ENCODE results near the gene SERINC3. TPM values are rescaled to one million over a fixed set of nuclear protein-coding genes. Genes with fewer than 3 reads are reported as not detected.

Gene SERINC3
- total RNA-seq, 2 donors from 2014 or later: 58.2 to 59.8 TPM

DNA sequence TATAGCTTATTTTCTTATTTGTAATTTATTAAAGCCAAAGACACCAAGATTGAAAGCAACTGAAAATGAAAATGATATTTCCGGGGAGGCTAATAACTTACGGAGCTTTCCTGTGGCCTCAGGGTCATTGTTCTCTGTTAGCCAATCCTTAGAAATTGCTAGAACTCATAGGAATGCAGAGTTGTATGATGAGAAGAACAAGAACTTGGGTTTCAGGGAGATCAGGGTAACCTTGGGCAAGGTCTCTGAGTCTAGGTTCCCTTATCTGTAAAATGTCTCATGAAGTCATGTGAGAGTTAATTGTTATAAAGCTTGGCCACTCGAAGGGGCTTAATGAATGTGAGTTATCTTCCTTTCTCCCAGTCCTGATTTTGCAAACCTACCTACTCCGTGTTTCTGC, 20.1 kb upstream of the SERINC3 start:
- Mint-ChIP-seq H3K9me3 (no peaks in the 10 kb centered on the region), H3K36me3 (no peaks in the 10 kb centered on the region), H3K27ac (no peak overlapping the region)
- DNase-seq (ENCODE audit: low spot score in 2 of 2): no peak
- ATAC-seq: no peak

DNA sequence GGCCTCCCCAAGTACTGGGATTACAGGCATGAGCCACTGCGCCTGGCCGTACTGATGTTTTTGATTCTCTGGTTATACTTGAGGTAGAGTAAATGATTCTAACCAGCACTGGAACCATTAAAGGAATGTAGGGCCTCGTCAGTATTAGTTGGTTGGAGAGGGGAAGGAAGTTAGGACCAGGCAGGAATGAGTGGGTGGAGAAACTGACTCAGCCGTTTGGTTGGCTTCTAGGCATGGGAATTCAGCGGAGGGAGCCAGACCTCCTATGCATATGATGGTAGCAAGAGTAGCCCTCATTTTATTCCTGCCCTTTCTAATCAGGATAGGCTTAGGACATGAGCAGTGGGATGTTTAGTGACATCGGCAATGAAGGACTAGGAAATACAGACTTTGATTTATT, 19.0 kb upstream of the SERINC3 start:
- DNase-seq (ENCODE audit: low spot score in 2 of 2) (no peak), ATAC-seq (no peak)
- no peaks in the 10 kb centered on the region for H3K36me3 Mint-ChIP-seq
- no peak overlapping the region for H3K27ac Mint-ChIP-seq
- no peaks in the 10 kb centered on the region for H3K9me3 Mint-ChIP-seq

DNA sequence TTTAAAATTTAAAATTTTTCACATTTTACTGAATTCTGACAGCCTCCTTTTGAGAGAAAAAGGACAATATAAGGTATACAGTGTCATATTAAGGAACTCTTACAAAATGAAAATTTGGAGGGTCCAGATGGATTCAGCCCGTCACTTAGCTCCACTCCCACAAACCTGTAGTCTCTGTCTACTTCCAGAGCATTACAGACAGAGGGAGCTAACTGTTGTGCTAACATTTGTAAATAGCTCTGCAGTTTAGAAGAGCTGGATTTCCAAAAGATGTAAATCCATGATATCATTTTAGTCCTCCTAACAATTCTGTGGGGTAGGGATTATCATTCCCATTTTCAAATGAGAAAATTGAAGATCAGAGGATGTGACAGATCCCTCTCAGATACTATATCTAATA, 16.1 kb upstream of the SERINC3 start:
- Mint-ChIP-seq H3K9me3 (no peaks in the 10 kb centered on the region), H3K27ac (no peak overlapping the region), H3K36me3 (no peaks in the 10 kb centered on the region)
- ATAC-seq (no peak), DNase-seq (ENCODE audit: low spot score in 2 of 2) (no peak)

DNA sequence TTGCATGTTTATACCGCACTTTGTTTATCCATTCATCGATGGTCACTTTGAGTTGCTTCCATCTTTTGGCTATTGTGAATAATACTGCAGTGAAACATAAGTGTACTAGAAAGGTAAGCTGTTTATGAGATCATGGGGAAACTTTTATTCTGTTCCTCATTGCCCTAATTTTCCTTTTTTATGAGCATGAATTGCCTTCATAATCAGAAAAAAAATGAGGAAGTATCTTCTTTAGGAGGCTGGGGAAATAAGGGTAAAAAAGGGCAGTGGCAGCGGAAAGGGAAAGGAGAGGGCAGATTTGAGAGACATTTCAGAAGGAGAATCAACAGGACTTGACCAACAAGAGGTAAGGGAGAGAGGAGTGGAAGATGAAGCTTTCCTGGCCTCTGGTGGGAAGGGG, 14.3 kb upstream of the SERINC3 start:
- no peak for DNase-seq (ENCODE audit: low spot score in 2 of 2)
- Mint-ChIP-seq H3K27ac (no peak overlapping the region), H3K36me3 (no peaks in the 10 kb centered on the region), H3K9me3 (no peaks in the 10 kb centered on the region)
- no peak for ATAC-seq

DNA sequence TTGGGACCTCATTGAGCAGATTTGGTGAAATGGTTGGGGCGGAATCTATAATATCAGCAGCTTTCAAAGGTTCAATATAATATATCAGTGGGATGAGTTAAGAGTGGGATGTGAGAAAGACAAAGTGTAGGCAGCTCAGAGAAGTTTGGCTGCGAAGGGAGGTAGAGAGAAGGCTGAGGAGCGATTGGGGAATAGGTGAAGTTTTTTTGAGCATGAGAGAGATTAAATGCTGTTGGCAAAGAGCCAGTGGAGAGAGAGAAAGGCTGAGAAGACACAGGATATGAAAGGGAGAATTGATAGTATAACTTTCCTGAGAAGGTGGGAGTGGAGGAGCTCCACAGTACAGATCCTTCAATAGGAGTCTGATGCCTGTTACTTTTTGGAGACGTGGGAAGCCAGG, 12.1 kb upstream of the SERINC3 start:
- Mint-ChIP-seq H3K9me3 (no peaks in the 10 kb centered on the region), H3K27ac (no peak overlapping the region), H3K36me3 (no peaks in the 10 kb centered on the region)
- DNase-seq (ENCODE audit: low spot score in 2 of 2) (no peak), ATAC-seq (no peak)

DNA sequence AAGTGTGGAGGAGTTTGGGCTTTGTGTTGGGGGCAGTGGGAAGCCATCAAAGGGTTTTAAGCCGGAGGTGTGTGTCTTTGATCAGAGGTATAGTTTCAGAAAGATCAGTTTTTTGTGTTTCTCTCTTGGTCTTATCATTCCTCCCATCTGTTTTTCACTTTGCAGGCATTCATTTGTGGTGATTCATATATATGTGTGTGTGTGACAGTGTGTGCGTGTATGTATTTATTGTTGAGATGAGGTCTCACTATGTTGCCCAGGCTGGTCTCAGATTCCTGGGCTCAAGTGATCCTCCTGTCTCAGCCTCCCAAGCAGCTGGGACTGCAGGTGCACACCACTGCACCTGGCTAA, 11.1 kb upstream of the SERINC3 start:
- ATAC-seq (peak; percentile 30 to 79), DNase-seq (ENCODE audit: low spot score in 2 of 2) (no peak)
- no peaks in the 10 kb centered on the region for H3K36me3 Mint-ChIP-seq
- H3K9me3 Mint-ChIP-seq: no peaks in the 10 kb centered on the region
- H3K27ac Mint-ChIP-seq: no peak overlapping the region

DNA sequence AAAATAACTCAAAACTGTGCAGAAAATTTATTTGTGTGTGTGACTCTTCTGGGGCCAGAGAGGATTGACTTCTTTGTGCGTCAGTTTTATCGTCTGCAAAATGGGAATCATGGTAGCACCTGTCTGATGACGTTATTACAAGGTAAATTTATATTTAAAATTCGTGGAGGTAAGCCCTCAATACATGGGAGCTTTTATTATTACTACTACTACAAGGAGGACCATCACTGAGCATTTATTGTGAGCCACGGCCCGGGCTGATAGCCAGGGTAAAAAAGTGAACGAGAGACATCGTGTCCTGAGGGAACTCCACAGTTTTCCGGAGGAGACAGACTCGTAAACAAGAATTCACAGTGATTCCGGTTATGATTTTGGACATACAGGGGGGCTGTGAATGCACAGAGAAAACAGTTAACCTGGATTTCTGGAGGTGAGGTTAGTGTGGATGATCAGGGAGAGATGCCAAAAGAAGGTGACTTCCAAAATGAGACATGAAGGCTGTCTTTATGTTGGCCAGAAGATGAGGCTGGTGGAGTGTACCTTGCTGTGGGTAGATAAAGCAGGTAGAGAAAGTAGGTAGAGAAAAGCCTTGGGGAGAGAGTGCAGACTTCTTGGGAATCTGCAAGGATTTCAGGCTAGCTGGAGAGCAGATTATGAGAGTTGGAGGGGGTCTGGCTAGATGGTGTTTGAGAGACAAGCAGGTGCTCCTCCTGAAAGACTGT, 10.6 kb upstream of the SERINC3 start:
- no peak for DNase-seq (ENCODE audit: low spot score in 2 of 2)
- ATAC-seq: peak; percentile 2 to 12
- Mint-ChIP-seq H3K36me3 (no peaks in the 10 kb centered on the region), H3K27ac (no peak overlapping the region), H3K9me3 (no peaks in the 10 kb centered on the region)

DNA sequence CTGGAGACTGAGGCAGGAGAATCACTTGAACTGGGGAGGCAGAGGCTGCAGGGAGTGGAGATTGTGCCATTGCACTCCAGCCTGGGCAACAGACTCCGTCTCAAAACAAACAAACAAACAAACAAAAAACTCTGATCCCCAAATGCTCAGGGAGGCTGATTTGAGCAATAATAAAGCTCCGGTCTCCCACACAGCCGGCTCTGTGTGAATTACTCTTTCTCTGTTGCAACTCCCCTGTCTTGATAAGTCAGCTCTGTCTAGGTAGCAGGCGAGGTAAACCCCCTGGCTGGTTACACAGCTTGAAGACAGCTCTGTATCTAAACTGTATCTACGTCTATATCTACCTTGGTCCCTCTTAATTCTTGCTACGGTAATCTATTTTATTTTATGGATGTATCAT, 6.4 kb upstream of the SERINC3 start:
- no peak for ATAC-seq

DNA sequence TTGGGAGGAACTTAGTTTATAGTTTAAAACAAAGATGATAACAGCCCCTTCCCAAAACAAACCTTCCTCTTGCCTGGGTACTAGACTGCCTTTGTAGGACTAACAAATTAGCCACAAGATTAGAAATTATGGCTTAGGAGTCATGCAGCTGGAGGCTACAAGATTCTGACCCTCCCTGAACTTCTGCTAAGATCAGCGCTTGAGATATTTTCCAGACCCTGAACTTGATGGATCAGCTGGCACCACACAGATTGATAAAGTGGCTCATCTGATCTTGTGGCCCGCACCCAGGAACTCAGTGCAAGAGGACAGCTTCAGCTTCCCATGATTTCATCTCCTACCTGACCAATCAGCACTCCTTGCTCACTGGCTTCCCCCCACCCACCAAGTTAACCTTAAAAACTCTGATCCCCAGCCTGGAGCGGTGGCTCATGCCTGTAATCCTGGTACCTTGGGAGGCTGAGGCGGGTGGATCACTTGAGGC, 5.9 kb upstream of the SERINC3 start:
- no peak overlapping the region for H3K27ac Mint-ChIP-seq
- DNase-seq (ENCODE audit: low spot score in 2 of 2) (no peak), ATAC-seq (no peak)
- H3K9me3 Mint-ChIP-seq: no peaks in the 10 kb centered on the region
- no peaks in the 10 kb centered on the region for H3K36me3 Mint-ChIP-seq

More for the DNA sequence above, 6.4 kb upstream of the SERINC3 start:
- Mint-ChIP-seq H3K36me3 (no peaks in the 10 kb centered on the region), H3K9me3 (no peaks in the 10 kb centered on the region), H3K27ac (no peak overlapping the region)
- no peak for DNase-seq (ENCODE audit: low spot score in 2 of 2)

DNA sequence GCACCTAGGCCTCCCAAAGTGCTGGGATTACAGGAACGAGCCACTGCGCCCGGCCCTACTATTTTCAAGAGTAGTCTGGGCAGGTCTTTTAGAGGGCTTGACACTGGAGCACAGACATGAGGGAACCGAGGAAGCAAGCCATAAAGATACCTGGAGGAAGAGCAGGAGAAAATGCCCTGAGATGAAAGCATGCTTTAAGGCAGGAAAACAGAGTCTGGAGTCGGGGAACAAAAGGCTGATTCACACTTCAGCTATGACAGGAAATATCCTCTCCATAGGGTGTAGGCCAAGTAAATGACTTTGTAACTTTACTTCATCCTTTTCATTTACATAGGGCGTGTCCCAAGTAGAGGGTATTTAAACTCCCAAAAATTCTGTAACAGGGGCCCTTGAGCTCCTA, 4.3 kb upstream of the SERINC3 start:
- Mint-ChIP-seq H3K36me3 (no peaks in the 10 kb centered on the region), H3K9me3 (no peaks in the 10 kb centered on the region), H3K27ac (peak overlapping the region in 1 of 2 donors; percentile 29)
- DNase-seq (ENCODE audit: low spot score in 2 of 2) (no peak), ATAC-seq (no peak)

DNA sequence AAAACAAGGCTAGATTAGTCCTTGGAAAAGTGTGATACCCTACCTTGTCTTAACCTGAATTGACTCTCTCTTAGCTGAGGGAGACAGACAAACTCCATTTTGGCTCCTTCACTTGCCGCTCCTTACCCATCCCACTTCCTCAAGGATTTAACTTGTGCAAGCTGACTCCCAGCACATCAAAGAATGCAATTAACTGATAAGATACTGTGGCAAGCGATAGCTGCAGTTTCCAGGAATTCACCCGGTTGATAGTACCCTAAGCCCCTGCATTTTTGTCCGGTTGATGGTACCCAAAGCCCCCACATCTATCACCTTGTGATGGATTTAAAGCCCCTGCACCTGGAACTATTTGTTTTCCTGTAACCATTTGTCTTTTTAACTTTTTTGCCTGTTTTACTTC, 1.9 kb upstream of the SERINC3 start:
- peak overlapping the region in 1 of 2 donors; percentile 92 for H3K27ac Mint-ChIP-seq
- DNase-seq (ENCODE audit: low spot score in 2 of 2) (no peak), ATAC-seq (no peak)
- no peaks in the 10 kb centered on the region for H3K9me3 Mint-ChIP-seq
- H3K36me3 Mint-ChIP-seq: no peaks in the 10 kb centered on the region

DNA sequence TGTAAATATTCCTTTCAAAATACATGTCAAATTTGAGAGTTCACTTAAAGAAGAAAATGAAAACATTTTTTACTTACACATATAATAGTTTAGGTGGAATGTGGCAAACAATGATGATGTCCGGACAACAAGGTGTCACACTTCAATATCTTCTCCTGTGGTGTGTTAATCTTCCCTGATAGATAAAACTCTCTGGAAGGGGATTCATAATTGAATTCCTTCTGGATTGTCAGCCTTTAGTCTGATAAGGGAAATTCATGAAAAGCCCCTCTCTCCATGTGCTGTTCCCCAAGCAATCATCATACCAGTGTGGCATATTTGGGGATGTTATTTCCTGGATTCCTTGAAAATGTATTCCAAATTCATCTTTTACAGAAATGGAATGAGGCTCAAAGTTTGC, 971 bp upstream of the SERINC3 start:
- H3K9me3 Mint-ChIP-seq: no peaks in the 10 kb centered on the region
- peak overlapping the region; percentile 92 to 94 for H3K27ac Mint-ChIP-seq

DNA sequence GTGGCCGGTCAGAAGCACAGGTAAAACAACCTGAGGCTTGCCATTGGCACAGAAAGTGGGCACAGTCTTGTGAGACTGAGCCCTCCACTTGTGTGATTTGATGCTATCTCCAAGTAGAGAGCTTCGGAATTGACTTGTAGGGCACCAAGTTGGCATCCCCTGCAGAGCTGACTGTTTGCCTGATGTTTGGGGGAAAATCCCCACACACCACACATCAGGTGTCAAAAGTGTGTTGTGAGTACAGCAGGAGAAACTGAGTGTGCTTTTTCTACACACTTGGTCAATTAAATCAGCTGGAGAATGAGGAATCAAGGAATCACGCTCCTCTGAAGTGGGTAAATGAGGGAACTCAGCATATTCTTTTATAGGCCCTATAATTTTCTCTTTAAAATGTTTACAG, 989 bp downstream of the SERINC3 start:
- peak overlapping the region in 1 of 2 donors; percentile 92 for H3K27ac Mint-ChIP-seq
- no peak for DNase-seq (ENCODE audit: low spot score in 2 of 2)
- ATAC-seq: no peak
- no peaks in the 10 kb centered on the region for H3K36me3 Mint-ChIP-seq
- no peaks in the 10 kb centered on the region for H3K9me3 Mint-ChIP-seq

More for the DNA sequence above, 971 bp upstream of the SERINC3 start:
- ATAC-seq (no peak), DNase-seq (ENCODE audit: low spot score in 2 of 2) (no peak)
- H3K36me3 Mint-ChIP-seq: no peaks in the 10 kb centered on the region

DNA sequence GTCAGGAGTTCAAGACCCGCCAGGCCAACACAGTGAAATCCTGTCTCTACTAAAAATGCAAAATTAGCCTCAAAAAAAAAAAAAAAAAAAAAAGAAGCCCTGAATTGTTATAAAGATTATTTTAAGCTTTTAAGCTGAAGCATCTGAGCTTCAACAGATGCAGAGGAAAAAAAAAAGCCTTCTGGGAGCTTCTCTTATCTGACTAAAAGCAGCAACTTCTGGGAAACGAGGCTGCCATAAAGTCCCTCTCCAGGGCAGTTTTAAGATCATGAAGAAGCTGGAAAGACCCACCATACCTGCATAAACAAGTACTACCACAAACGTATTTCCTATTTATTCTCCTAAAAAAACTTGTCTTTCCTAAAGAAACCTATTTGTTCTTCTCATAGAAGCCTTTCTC, 3.6 kb downstream of the SERINC3 start:
- H3K36me3 Mint-ChIP-seq: no peaks in the 10 kb centered on the region
- ATAC-seq (no peak), DNase-seq (ENCODE audit: low spot score in 2 of 2) (no peak)
- H3K27ac Mint-ChIP-seq: peak overlapping the region in 1 of 2 donors; percentile 21
- H3K9me3 Mint-ChIP-seq: no peaks in the 10 kb centered on the region

DNA sequence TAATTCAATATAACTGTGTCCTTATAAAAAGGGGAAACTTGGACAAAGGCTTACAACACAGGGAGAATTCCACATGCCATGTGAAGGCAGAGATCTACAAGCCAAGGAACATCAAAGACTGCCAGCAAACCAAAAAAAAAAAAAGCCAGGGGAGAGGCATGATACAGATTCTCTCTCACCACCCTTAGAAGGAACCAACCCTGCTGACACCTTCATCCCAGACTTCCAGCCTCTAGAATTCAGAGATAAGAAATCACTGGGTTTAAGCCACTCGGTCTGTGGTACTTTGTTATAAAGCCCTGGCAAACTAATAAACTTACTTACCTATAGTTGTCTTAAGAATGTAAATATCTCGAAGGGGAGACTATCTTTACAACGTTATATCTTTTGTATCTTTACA, 4.4 kb downstream of the SERINC3 start:
- peak overlapping the region in 1 of 2 donors; percentile 21 for H3K27ac Mint-ChIP-seq
- ATAC-seq (no peak), DNase-seq (ENCODE audit: low spot score in 2 of 2) (no peak)
- no peaks in the 10 kb centered on the region for H3K36me3 Mint-ChIP-seq
- H3K9me3 Mint-ChIP-seq: no peaks in the 10 kb centered on the region

DNA sequence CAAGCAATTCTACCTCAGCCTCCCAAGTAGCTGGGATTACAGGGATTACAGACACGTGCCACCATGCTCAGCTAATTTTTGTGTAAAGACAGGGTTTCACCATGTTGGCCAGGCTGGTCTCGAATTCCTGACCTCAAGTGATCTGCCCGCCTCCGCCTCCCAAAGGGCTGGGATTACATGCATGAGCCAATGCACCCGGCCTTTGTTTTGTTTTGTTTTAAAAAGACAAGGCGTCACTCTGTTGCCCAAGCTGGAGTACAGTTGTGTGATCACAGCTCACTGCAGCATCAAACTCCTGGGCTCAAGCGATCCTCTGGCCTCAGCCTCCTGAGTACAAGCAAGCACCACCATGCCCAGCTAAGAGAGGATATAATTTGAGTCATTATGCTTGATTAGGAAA, 5.4 kb downstream of the SERINC3 start:
- no peaks in the 10 kb centered on the region for H3K36me3 Mint-ChIP-seq
- no peak for ATAC-seq
- DNase-seq (ENCODE audit: low spot score in 2 of 2): no peak
- no peak overlapping the region for H3K27ac Mint-ChIP-seq
- H3K9me3 Mint-ChIP-seq: no peaks in the 10 kb centered on the region

DNA sequence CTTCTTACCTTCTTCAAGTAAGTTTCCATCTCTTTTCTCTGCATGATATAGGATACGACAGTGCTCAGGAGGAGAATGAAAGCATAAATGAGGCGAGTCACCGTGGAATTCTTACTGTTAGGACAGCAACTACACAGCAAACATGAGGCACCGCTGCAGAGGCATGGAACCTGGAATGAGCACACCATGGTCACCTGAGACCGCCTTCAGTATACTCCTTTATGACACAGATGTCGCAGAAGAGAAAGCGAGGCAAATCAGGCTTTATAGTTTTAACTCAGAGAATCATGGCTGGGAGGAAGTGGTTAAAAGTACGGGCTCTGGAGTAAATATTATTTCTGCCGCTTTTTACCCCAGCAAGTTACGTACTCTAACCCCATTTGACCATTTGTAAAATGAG, 8.0 kb downstream of the SERINC3 start:
- DNase-seq (ENCODE audit: low spot score in 2 of 2) (no peak), ATAC-seq (peak; percentile 43 to 54)
- no peaks in the 10 kb centered on the region for H3K9me3 Mint-ChIP-seq
- H3K27ac Mint-ChIP-seq: peak overlapping the region in 1 of 2 donors; percentile 5
- peaks cover 0 to 8% of the 10 kb centered on the region in 2 donors for H3K36me3 Mint-ChIP-seq

DNA sequence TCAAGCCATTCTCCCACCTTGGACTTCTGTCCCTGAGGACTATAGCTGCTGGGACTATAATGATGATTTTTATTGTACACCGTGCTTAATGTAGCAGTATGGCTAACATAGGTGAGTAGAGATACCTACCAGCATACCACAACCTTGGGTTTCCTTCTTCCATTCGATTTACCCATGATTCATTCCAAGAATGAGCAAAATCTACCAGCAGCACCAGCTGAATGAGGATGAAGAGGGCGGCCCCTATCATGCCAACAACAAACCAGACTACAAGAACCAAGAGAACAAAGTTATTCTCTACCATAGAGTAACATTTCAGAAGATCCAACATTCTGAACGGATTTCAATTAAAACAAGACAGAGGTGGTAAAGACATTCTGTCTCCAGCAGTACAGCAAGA, 12.1 kb downstream of the SERINC3 start:
- ATAC-seq: peak; percentile 43 to 51
- Mint-ChIP-seq H3K9me3 (no peaks in the 10 kb centered on the region), H3K36me3 (peaks cover 0 to 14% of the 10 kb centered on the region in 2 donors), H3K27ac (no peak overlapping the region)
- DNase-seq (ENCODE audit: low spot score in 2 of 2): no peak

All from activated naive CD4-positive, alpha-beta T cell treated with anti-CD3 and anti-CD28 coated beads, Interleukin-2, amount 50 U/mL, for 72 hours (primary cell).